Measurements from ENCODE around the gene EBI3. TPM values are rescaled to one million over a fixed set of nuclear protein-coding genes. Genes with fewer than 3 reads are reported as not detected.

The EBI3 gene
- total RNA-seq (1 to 10 TPM in 1 of 5 experiments, under 1 TPM in 1, not detected in 3; 0.44 to 8.8 TPM), polyA plus RNA-seq (not detected), total RNA-seq (not detected)

GRCh38 chr19:4229179-4229931 is at the start of gene EBI3:
EBI3 (plus strand) TSS chr19:4229523; CDS start chr19:4229551, 28 bp downstream.
- Mint-ChIP-seq H3K4me3 (no peak within 1 kb of the TSS), H3K27ac (no peak within 1 kb of the TSS), H3K4me1 (peaks cover 0 to 11% (median 0%) of the 10 kb centered on the region in 7 donors), H3K27me3 (peaks cover 2 to 21% (median 6%) of the 10 kb centered on the region in 5 donors), H3K9me3 (no peaks in the 10 kb centered on the region), H3K36me3 (peaks cover 0 to 4% (median 0%) of the 10 kb centered on the region in 5 donors)
- Histone ChIP-seq H3K4me1 (ENCODE audit: control insufficient read depth in 2 of 2, insufficient read depth in 2 of 2, low read length in 2 of 2) (no peaks in the 10 kb centered on the region), H3K9me3 (ENCODE audit: control insufficient read depth in 2 of 3, low read length in 3 of 3) (no peaks in the 10 kb centered on the region), H3K27me3 (ENCODE audit: control insufficient read depth in 2 of 2, insufficient read depth in 2 of 2, low read length in 2 of 2) (peaks cover 0 to 4% of the 10 kb centered on the region in 2 donors), H3K27ac (ENCODE audit: low read depth, low read length) (no peak within 1 kb of the TSS), H3K36me3 (ENCODE audit: control insufficient read depth in 2 of 3, insufficient read depth in 3 of 3, low read length in 3 of 3) (no peaks in the 10 kb centered on the region), H3K4me3 (ENCODE audit: low read length) (no peak within 1 kb of the TSS)
- DNase-seq (peak in 1 of 9 donors; percentile 84), ATAC-seq (peak; percentile 61)
- intact Hi-C loops (cut with micrococcal nuclease): no loop called here
- CTCF ChIA-PET: no interaction called here
- POLR2A ChIA-PET: no interaction called here

DNA sequence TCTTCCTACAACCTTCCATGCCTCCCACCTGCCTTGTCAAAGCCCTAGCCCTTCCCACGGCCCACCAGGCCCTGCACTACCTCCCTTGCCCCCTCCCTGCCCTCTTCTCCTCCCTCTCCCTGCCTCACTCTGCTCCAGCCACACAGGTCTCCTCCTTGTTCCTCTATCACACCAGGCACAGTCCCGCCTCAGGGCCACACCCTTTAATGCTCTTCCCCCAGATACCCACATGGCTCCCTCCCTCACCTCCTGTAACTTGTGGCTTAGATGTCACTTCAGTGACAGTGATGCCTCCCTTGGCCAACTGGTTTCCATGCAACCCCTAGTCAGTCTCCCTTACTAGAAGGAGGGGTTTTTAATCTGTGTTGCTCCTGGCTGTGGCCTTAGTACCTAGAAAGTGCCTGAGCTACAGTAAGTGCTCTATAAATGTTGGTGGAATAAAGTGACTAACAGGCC is 48.2 kb upstream of the EBI3 start:
- peak overlapping the region in 8 of 9 donors; percentile 21 to 94 (median 68) for H3K27ac Mint-ChIP-seq
- peaks cover 21 to 41% (median 37%) of the 10 kb centered on the region in 7 donors for H3K4me1 Mint-ChIP-seq
- Histone ChIP-seq H3K9me3 (ENCODE audit: control insufficient read depth in 2 of 3, low read length in 3 of 3) (no peaks in the 10 kb centered on the region), H3K27me3 (ENCODE audit: control insufficient read depth in 2 of 2, insufficient read depth in 2 of 2, low read length in 2 of 2) (no peaks in the 10 kb centered on the region), H3K36me3 (ENCODE audit: control insufficient read depth in 2 of 3, insufficient read depth in 3 of 3, low read length in 3 of 3) (peaks cover 0 to 29% (median 0%) of the 10 kb centered on the region in 3 experiments), H3K4me1 (ENCODE audit: control insufficient read depth in 2 of 2, insufficient read depth in 2 of 2, low read length in 2 of 2) (peaks cover 14 to 15% of the 10 kb centered on the region in 2 donors), H3K4me3 (ENCODE audit: low read length) (no peak overlapping the region), H3K27ac (ENCODE audit: low read depth, low read length) (peak overlapping the region; percentile 36)
- DNase-seq: no peak
- H3K9me3 Mint-ChIP-seq: peaks cover 0 to 7% (median 0%) of the 10 kb centered on the region in 11 donors
- intact Hi-C loops (cut with micrococcal nuclease): loop anchor here (5.0 kb wide), 5 partner anchors 114 to 456 kb away; partner anchors contain the start of genes APBA3 (in 1 of the 2), MPND (in 1 of the 2), MRPL54 (in 1 of the 2) and PIAS4 (in 1 of the 2)
- no peak for ATAC-seq
- peaks cover 0 to 14% (median 10%) of the 10 kb centered on the region in 5 donors for H3K36me3 Mint-ChIP-seq
- H3K27me3 Mint-ChIP-seq: no peaks in the 10 kb centered on the region
- CTCF ChIA-PET: interaction anchor here (0.6 kb wide), 1 partner anchor 37 kb away, joined by 3 read pairs; no protein-coding TSS in a partner anchor
- H3K4me3 Mint-ChIP-seq: peak overlapping the region; percentile 63 to 99 (median 94)
- POLR2A ChIA-PET: interaction anchor here (0.6 kb wide), 1 partner anchor 14 kb away, joined by 3 read pairs; no protein-coding TSS in a partner anchor

DNA sequence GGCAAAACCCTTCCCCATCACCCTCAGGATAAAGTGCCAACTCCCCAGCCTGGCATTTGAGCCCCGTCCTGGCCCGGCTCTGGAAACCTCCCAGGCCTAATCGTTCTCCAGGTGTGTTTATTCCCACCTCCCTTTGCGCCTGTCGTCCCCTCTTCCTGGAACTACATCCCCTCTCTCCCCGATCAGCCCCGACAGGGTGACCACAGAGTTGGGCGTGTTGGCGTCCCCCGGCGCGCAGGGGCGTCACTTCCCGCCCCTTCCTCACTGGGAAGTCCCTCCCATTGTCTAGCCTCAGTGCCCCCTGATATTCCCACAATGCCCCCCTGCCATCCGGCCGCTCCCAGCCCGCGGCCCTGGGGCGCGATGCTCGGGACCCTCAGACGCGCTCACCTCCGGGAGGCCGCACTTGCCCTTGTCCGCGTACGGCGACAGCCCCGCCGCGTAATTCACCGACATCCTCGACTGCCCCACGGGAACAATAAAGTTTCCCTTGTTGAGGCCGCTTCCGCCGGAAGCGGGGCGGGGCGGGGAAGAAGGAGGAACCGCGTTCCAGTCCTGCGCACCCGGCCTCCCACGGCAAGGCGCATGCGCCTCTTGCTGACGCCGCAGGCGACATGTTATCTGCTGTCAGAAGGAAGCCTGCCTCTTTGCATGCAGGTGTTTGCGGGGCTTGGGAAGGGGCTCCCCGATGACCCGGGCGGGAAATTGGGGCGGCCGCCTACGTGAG is 47.1 kb upstream of the EBI3 start, which contains the start of the genes ANKRD24 and SIRT6:
Gene ANKRD24, plus strand, starts transcription at position 606 of the 727 bp plus-strand sequence. CDS start 3,737 bp downstream, outside the sequence.
Gene SIRT6, minus strand, starts transcription at position 480 of the 727 bp plus-strand sequence. Its CDS starts 24 bp downstream, at position 456.
- intact Hi-C loops (cut with micrococcal nuclease): loop anchor here (1.0 to 5.0 kb wide), 15 partner anchors 58 to 555 kb away; partner anchors contain the start of genes APBA3 (in 2 of the 2), MAP2K2 (in 2 of the 2), ZBTB7A (in 2 of the 2) and CACTIN (in 1 of the 2)
- Mint-ChIP-seq H3K4me1 (peaks cover 25 to 44% (median 39%) of the 10 kb centered on the region in 7 donors), H3K27ac (peak within 1 kb of the TSS; percentile 92 to 98 (median 95)), H3K27me3 (peaks cover 0 to 2% (median 0%) of the 10 kb centered on the region in 5 donors), H3K9me3 (peaks cover 0 to 9% (median 0%) of the 10 kb centered on the region in 11 donors), H3K36me3 (peaks cover 0 to 13% (median 5%) of the 10 kb centered on the region in 5 donors), H3K4me3 (peak within 1 kb of the TSS; percentile 92 to 99 (median 96))
- ATAC-seq (peak; percentile 90), DNase-seq (peak; percentile 91 to 97 (median 96))
- Histone ChIP-seq H3K4me3 (ENCODE audit: low read length) (peak within 1 kb of the TSS; percentile 90), H3K9me3 (ENCODE audit: control insufficient read depth in 2 of 3, low read length in 3 of 3) (no peaks in the 10 kb centered on the region), H3K4me1 (ENCODE audit: control insufficient read depth in 2 of 2, insufficient read depth in 2 of 2, low read length in 2 of 2) (peaks cover 14 to 15% of the 10 kb centered on the region in 2 donors), H3K27ac (ENCODE audit: low read depth, low read length) (peak within 1 kb of the TSS; percentile 86), H3K27me3 (ENCODE audit: control insufficient read depth in 2 of 2, insufficient read depth in 2 of 2, low read length in 2 of 2) (no peaks in the 10 kb centered on the region), H3K36me3 (ENCODE audit: control insufficient read depth in 2 of 3, insufficient read depth in 3 of 3, low read length in 3 of 3) (peaks cover 0 to 18% (median 0%) of the 10 kb centered on the region in 3 experiments)
- ChIA-PET CTCF (no interaction called here), POLR2A (no interaction called here)

DNA sequence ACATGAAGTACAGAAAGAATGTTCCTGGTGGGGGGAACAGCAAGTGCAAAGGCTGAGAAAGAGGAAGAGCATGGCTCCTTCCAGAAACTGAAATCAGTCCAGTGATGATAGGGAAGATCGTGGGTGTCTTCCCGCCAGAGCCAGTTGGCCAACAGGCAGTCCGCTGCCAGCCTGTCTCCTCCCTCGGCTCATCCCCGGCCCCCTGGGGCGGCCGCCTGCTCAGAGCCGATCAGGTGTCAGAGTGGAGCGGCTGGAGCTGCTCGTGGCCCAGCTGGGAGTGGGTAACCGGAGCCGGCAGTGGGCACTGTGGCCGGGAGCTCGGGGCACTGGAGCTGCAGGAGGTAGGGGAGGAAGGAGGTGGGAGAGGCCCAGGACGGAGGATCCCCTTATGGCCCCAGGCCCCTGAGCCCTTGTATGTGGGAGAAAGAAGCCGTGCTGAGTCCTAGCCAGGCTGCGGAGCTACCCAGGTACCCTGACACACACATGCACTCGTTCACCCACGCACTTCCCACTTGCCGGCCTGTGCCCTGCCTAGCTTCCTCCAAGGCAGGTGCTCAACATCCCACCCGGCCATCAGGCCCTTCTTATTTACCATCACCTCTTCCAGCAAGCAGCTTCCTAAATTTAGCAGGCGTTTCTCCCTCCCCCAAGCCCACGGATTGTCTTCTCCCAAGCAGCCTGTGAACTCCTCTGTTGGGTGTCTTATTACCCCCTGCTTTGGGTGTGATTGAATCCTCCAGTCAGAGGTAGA is 45.2 kb upstream of the EBI3 start:
- intact Hi-C loops (cut with micrococcal nuclease): loop anchor here (2.0 to 5.0 kb wide), 8 partner anchors 117 to 557 kb away; partner anchors contain the start of genes APBA3 (in 1 of the 2), CACTIN (in 1 of the 2), MPND (in 1 of the 2) and MRPL54 (in 1 of the 2)
- Mint-ChIP-seq H3K27me3 (peaks cover 0 to 2% (median 0%) of the 10 kb centered on the region in 5 donors), H3K27ac (peak overlapping the region in 5 of 9 donors; percentile 21 to 73 (median 43)), H3K36me3 (peaks cover 0 to 12% (median 3%) of the 10 kb centered on the region in 5 donors), H3K9me3 (peaks cover 0 to 9% (median 0%) of the 10 kb centered on the region in 11 donors), H3K4me1 (peaks cover 22 to 43% (median 38%) of the 10 kb centered on the region in 7 donors), H3K4me3 (peak overlapping the region; percentile 21 to 92 (median 58))
- peaks cover 0 to 6% (median 0%) of the 10 kb centered on the region in 3 experiments for H3K36me3 ChIP-seq (ENCODE audit: control insufficient read depth in 2 of 3, insufficient read depth in 3 of 3, low read length in 3 of 3)
- CTCF ChIA-PET: interaction anchor here (0.6 kb wide), 1 partner anchor 274 kb away, joined by 3 read pairs; no protein-coding TSS in a partner anchor
- H3K4me1 ChIP-seq (ENCODE audit: control insufficient read depth in 2 of 2, insufficient read depth in 2 of 2, low read length in 2 of 2): peaks cover 14 to 15% of the 10 kb centered on the region in 2 donors
- no peaks in the 10 kb centered on the region for H3K27me3 ChIP-seq (ENCODE audit: control insufficient read depth in 2 of 2, insufficient read depth in 2 of 2, low read length in 2 of 2)
- POLR2A ChIA-PET: no interaction called here
- no peak for ATAC-seq
- DNase-seq: no peak
- H3K9me3 ChIP-seq (ENCODE audit: control insufficient read depth in 2 of 3, low read length in 3 of 3): no peaks in the 10 kb centered on the region
- no peak overlapping the region for H3K27ac ChIP-seq (ENCODE audit: low read depth, low read length)
- no peak overlapping the region for H3K4me3 ChIP-seq (ENCODE audit: low read length)

GRCh38 chr19:4184718-4185352 is 44.5 kb upstream of the EBI3 start:
- no peaks in the 10 kb centered on the region for H3K27me3 ChIP-seq (ENCODE audit: control insufficient read depth in 2 of 2, insufficient read depth in 2 of 2, low read length in 2 of 2)
- CTCF ChIA-PET: no interaction called here
- Mint-ChIP-seq H3K27me3 (peaks cover 0 to 3% (median 0%) of the 10 kb centered on the region in 5 donors), H3K4me3 (peak overlapping the region in 7 of 10 donors; percentile 23 to 62 (median 39)), H3K36me3 (peaks cover 0 to 9% (median 0%) of the 10 kb centered on the region in 5 donors), H3K27ac (peak overlapping the region in 2 of 9 donors; percentile 33 to 59), H3K9me3 (peaks cover 0 to 8% (median 0%) of the 10 kb centered on the region in 11 donors), H3K4me1 (peaks cover 15 to 36% (median 31%) of the 10 kb centered on the region in 7 donors)
- ATAC-seq: no peak
- no peak overlapping the region for H3K4me3 ChIP-seq (ENCODE audit: low read length)
- POLR2A ChIA-PET: no interaction called here
- H3K27ac ChIP-seq (ENCODE audit: low read depth, low read length): no peak overlapping the region
- H3K4me1 ChIP-seq (ENCODE audit: control insufficient read depth in 2 of 2, insufficient read depth in 2 of 2, low read length in 2 of 2): peaks cover 14 to 15% of the 10 kb centered on the region in 2 donors
- intact Hi-C loops (cut with micrococcal nuclease): loop anchor here (5.0 kb wide), 5 partner anchors 118 to 452 kb away; partner anchors contain the start of genes APBA3 (in 1 of the 2), MPND (in 1 of the 2), MRPL54 (in 1 of the 2) and PIAS4 (in 1 of the 2)
- peaks cover 0 to 6% (median 0%) of the 10 kb centered on the region in 3 experiments for H3K36me3 ChIP-seq (ENCODE audit: control insufficient read depth in 2 of 3, insufficient read depth in 3 of 3, low read length in 3 of 3)
- H3K9me3 ChIP-seq (ENCODE audit: control insufficient read depth in 2 of 3, low read length in 3 of 3): no peaks in the 10 kb centered on the region
- DNase-seq: no peak

All from naive thymus-derived CD4-positive, alpha-beta T cell (primary cell).